ENCODE measurements around the gene SAP30BP.

The SAP30BP gene

DNA sequence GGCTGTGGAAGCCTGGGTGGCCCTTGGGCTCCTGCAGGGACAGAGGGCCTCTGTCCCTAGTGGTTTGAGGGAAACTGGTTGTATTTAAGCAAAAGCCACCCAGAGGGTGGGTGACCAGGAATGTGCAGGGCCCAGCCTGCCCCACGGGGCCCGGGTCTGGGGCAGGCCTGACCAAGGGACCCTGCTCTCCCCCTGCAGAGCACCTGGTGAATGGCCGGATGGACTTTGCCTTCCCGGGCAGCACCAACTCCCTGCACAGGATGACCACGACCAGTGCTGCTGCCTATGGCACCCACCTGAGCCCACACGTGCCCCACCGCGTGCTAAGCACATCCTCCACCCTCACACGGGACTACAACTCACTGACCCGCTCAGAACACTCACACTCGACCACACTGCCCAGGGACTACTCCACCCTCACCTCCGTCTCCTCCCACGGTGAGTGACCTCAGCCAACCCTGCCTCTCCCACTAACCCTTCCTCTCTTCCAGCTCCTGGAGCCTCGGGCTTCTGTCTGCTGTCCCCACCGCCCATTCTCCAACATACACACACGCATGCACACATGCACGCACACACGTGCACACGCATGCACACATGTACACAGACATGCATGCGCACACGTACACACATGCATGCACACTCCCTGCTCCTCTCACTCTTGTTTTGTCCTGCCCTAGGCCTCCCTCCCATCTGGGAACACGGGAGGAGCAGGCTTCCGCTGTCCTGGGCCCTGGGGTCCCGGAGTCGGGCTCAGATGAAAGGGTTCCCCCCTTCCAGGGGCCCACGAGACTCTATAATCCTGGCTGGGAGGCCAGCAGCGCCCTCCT is 87.5 kb downstream of the SAP30BP start:
- Histone ChIP-seq H3K36me3 (ENCODE audit: control insufficient read depth, insufficient read depth, low read length) (no peaks in the 10 kb centered on the region), H3K27me3 (ENCODE audit: control insufficient read depth, insufficient read depth, low read length, poor library complexity, severe bottlenecking) (peaks cover 12% of the 10 kb centered on the region), H3K27ac (ENCODE audit: insufficient read depth, low read depth, low read length, poor library complexity, severe bottlenecking) (no peak overlapping the region), H3K4me3 (ENCODE audit: insufficient read depth, low read depth, low read length) (no peak overlapping the region), H3K9me3 (ENCODE audit: control insufficient read depth, low read length) (no peaks in the 10 kb centered on the region), H3K4me1 (ENCODE audit: control insufficient read depth, insufficient read depth, low read length) (peaks cover 4% of the 10 kb centered on the region)
- 88 to 89% methylated on average over 27 of the region's 27 CpGs for WGBS, 2 experiments

DNA sequence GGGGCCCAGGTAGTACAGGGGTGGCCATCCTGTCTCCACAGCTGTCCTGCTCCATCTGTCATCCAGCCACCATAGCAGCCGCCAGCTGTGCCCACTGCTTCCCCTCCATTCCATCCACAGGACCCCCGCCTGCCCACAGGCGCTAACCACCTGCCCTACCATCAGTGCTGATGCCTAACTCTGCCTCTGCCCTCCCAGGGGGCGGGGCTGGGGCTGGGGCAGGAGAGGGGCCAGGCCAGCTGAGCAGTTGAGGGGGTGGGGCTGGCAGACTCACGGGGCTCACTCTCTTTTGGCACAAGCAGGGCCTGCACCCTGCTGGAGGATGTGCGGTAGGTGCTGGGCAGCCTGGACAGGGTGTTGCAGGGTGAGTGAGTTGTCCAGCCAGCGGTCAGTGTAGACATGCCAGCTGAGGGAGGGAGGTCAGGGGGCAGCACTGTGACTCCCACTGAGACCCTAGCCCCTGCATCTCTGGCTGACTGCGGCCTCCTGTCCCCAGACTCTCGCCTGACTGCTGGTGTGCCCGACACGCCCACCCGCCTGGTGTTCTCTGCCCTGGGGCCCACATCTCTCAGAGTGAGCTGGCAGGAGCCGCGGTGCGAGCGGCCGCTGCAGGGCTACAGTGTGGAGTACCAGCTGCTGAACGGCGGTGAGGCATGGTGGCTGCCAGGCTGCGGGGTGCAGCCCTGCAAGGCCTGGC is 88.2 kb downstream of the SAP30BP start:
- H3K9me3 ChIP-seq (ENCODE audit: control insufficient read depth, low read length) = no peaks in the 10 kb centered on the region
- H3K4me3 ChIP-seq (ENCODE audit: insufficient read depth, low read depth, low read length) = no peak overlapping the region
- peaks cover 4% of the 10 kb centered on the region for H3K4me1 ChIP-seq (ENCODE audit: control insufficient read depth, insufficient read depth, low read length)
- H3K27ac ChIP-seq (ENCODE audit: insufficient read depth, low read depth, low read length, poor library complexity, severe bottlenecking) = no peak overlapping the region
- H3K36me3 ChIP-seq (ENCODE audit: control insufficient read depth, insufficient read depth, low read length) = no peaks in the 10 kb centered on the region
- H3K27me3 ChIP-seq (ENCODE audit: control insufficient read depth, insufficient read depth, low read length, poor library complexity, severe bottlenecking) = peaks cover 12% of the 10 kb centered on the region
- 87 to 89% methylated on average over 20 of the region's 20 CpGs for WGBS, 2 experiments

DNA sequence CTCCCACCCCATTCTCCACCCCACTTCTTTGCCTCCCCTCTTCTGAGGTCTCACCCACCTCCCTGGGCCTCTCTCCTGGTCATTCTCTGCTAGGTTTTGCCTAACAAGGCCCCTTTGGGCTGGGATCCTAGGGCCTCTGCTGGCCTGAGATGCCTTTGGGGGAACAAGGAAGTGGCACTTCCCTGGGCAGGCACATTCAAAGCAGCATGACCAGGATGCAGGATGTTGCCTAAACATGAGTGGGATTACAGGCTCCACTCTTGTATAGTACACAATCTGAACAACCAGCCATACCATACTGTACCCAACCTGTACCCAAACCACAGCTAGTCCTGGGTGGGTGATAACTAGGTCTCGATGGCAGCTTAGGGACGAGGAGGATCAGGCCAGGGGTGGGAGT is 88.9 kb downstream of the SAP30BP start:
- 92 to 100% methylated on average over 2 of the region's 2 CpGs for whole genome bisulfite sequencing, 2 experiments
- H3K9me3 ChIP-seq (ENCODE audit: control insufficient read depth, low read length) = no peaks in the 10 kb centered on the region
- H3K27ac ChIP-seq (ENCODE audit: insufficient read depth, low read depth, low read length, poor library complexity, severe bottlenecking) = no peak overlapping the region
- peaks cover 12% of the 10 kb centered on the region for H3K27me3 ChIP-seq (ENCODE audit: control insufficient read depth, insufficient read depth, low read length, poor library complexity, severe bottlenecking)
- H3K36me3 ChIP-seq (ENCODE audit: control insufficient read depth, insufficient read depth, low read length) = no peaks in the 10 kb centered on the region
- peaks cover 4% of the 10 kb centered on the region for H3K4me1 ChIP-seq (ENCODE audit: control insufficient read depth, insufficient read depth, low read length)
- no peak overlapping the region for H3K4me3 ChIP-seq (ENCODE audit: insufficient read depth, low read depth, low read length)

DNA sequence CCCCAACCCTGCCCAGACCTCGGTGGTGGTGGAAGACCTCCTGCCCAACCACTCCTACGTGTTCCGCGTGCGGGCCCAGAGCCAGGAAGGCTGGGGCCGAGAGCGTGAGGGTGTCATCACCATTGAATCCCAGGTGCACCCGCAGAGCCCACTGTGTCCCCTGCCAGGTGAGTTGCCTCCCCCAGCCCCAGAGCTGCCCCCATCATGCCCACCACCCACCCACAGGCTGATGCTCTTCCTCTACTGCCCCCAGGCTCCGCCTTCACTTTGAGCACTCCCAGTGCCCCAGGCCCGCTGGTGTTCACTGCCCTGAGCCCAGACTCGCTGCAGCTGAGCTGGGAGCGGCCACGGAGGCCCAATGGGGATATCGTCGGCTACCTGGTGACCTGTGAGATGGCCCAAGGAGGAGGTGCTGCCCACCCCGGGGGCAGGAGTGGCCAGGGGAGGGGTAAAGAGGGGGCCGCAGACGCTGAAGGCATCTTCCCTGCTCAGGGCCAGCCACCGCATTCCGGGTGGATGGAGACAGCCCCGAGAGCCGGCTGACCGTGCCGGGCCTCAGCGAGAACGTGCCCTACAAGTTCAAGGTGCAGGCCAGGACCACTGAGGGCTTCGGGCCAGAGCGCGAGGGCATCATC is 89.4 kb downstream of the SAP30BP start:
- Histone ChIP-seq H3K9me3 (ENCODE audit: control insufficient read depth, low read length) (no peaks in the 10 kb centered on the region), H3K4me1 (ENCODE audit: control insufficient read depth, insufficient read depth, low read length) (peaks cover 4% of the 10 kb centered on the region), H3K4me3 (ENCODE audit: insufficient read depth, low read depth, low read length) (no peak overlapping the region), H3K27me3 (ENCODE audit: control insufficient read depth, insufficient read depth, low read length, poor library complexity, severe bottlenecking) (peaks cover 12% of the 10 kb centered on the region), H3K36me3 (ENCODE audit: control insufficient read depth, insufficient read depth, low read length) (no peaks in the 10 kb centered on the region), H3K27ac (ENCODE audit: insufficient read depth, low read depth, low read length, poor library complexity, severe bottlenecking) (no peak overlapping the region)
- 92 to 93% methylated on average over 29 of the region's 29 CpGs for WGBS, 2 experiments

DNA sequence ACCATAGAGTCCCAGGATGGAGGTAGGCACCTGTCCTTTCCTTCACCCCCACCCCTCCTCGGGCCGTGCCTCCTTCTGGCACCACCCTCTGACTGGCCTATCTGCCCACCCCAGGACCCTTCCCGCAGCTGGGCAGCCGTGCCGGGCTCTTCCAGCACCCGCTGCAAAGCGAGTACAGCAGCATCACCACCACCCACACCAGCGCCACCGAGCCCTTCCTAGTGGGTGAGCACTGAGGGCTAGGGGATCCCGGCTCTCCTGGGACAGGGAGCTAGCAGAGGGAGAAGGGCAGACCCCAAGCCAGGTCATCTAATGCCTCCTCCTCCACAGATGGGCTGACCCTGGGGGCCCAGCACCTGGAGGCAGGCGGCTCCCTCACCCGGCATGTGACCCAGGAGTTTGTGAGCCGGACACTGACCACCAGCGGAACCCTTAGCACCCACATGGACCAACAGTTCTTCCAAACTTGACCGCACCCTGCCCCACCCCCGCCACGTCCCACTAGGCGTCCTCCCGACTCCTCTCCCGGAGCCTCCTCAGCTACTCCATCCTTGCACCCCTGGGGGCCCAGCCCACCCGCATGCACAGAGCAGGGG is 90.0 kb downstream of the SAP30BP start:
- Histone ChIP-seq H3K4me1 (ENCODE audit: control insufficient read depth, insufficient read depth, low read length) (peaks cover 4% of the 10 kb centered on the region), H3K27ac (ENCODE audit: insufficient read depth, low read depth, low read length, poor library complexity, severe bottlenecking) (no peak overlapping the region), H3K27me3 (ENCODE audit: control insufficient read depth, insufficient read depth, low read length, poor library complexity, severe bottlenecking) (peaks cover 12% of the 10 kb centered on the region), H3K9me3 (ENCODE audit: control insufficient read depth, low read length) (no peaks in the 10 kb centered on the region), H3K36me3 (ENCODE audit: control insufficient read depth, insufficient read depth, low read length) (no peaks in the 10 kb centered on the region), H3K4me3 (ENCODE audit: insufficient read depth, low read depth, low read length) (no peak overlapping the region)
- 89 to 91% methylated on average over 21 of the region's 21 CpGs for WGBS, 2 experiments

Measured in ectodermal cell (in vitro differentiated cells).